Right renal cortex interstitium (tissue), 3 donors: ENCODE data around the gene NLGN4Y. TPM values are rescaled to one million over a fixed set of nuclear protein-coding genes. Genes with fewer than 3 reads are reported as not detected.

Source experiments
- DNase-seq, 3 donors: peaks; one replicate each; pipeline ENCODE4 v3.0.0-alpha.2; 2013; ENCODE audit warnings: low read depth in 3 of 3, low spot score in 2 of 3
- polyA plus RNA-seq, 3 donors: library from polyadenylated mRNA; unstranded; fragments of 120-200 nt; gene quantifications; one replicate each; pipeline ENCODE4 v1.2.1, GENCODE V29; 2013; ENCODE audit not compliant: insufficient read length in 3 of 3

Gene NLGN4Y
- polyA plus RNA-seq, 3 donors, result 13.8 to 22.7 (median 22.1) TPM

DNA sequence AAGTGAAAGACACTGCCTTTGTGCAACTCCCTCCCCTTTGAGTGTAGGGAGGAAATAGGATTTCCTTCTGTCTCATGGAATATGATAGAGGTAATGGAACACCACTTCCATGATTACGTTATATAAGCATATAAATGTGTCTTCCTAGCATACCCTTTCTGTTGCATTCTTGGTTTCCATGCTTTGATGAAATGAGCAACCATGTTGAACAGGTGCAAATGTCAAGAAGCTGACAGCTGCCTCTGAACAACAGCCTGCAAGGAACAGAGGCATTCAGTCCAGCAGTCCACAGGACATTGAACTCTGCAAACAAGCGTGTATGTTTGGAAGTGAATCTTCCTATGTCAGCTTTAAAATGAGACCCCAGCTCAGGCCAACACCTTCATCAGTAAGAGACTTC lies 117.5 kb downstream of the NLGN4Y start:
- DNase-seq, result no peak

DNA sequence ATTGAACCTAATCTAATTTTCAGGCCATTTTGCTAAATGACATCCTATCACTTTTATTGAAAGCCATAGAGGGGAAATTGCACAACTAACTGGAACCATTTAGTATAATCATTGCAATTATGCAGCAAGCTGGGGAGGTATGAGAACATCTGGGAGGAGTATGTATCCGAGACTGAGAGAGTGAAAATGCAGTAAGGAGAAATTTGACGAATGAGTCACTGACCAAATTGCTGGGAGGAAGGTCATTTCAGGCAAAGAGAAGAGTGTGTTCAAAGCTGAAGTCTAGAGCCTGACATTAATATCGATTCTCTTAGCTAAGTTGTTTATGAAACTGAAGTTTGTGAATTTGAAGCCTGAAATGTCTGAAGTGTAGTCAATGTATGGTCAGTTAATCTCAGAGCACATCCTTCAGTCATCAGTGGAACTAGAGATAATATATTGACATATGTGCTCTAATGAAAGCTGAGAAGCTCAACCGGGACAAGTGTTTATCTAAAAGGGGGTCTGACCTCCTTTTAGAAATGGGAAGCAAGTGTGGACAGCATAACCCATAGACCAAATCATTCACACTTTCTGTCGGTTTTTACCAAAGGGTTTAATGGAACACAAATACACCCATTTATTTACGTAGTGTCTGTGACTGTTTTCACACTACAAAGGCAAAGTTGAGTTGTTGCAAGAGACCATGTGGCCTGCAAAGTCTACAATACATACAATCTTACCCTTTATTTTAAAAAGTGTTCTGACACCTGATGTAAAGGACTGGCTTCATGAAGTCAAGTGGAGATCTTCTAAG lies 120.0 kb downstream of the NLGN4Y start:
- no peak for DNase-seq

DNA sequence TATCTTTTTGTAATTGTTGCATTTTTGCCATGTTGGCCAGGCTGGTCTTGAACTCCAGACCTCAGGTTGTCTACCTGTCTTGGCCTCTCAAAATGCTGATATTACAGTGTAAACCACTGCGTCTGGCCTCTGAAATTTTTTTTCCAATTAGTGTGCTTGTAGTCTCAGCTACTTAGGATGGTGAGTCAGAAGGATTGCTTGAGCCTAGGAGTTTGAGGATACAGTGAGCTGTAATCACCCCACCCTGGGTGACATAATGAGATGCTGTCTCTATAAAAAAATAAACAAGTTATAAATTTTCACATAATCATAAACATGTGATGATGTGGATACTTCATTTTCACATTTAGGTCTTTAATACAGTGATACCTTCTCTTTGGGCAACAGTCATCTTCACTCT lies 154.9 kb downstream of the NLGN4Y start:
- DNase-seq, result no peak

DNA sequence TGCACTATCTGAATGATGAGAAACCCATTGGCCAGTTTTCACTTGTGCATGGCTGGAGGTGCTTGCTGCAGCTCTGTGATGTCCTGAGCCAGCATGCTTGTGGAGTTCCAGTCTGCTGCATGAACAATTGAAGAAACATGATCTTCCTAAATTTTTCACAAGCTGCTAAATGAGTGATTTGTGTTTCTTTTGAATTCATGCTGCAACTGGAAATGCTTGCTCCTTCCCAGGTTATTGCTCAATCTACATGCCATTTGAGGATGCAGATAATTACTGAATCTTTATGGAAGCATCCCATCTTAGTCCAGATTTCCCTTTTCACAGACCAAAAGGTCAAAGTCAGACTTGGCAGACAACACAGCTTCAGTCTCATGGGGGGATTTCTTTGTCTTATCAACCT lies 170.2 kb downstream of the NLGN4Y start:
- no peak for DNase-seq

DNA sequence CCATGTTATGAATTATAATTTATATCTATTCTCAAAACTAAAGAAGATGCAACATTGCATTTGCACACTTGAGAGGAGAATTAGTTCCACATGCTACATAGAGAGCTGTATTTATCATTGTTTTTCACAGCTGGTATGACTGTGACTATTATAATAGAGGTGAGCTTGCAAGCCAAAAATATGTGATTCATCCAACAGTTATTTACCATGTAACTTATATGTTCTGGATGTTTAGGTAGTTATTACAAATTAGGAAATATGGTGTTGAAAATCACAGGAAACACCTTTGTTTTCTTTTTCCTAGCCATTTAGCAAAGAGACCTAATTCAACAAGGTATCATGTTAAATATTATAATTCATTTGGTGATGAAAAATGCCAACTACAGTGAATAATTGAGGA lies 183.8 kb downstream of the NLGN4Y start:
- no peak for DNase-seq

DNA sequence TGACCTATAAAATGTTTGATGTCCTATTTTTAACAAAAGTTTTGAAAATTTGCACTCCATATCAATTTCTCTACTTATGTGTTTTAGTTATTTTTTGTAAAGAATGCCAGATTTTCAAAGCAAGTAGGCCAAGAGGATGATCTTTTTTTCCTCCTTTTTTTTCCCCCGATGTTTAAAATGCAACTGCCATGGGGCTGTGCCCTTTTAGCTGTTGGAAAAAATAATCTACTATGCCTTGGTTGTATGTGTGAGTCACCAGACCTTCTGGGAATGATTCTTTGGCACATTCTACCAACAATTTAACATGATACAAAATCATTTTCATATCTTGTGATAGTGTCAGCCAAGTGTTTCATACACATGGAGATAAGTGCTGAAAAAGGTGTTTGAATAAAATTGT lies 217.3 kb downstream of the NLGN4Y start:
- no peak for DNase-seq

DNA sequence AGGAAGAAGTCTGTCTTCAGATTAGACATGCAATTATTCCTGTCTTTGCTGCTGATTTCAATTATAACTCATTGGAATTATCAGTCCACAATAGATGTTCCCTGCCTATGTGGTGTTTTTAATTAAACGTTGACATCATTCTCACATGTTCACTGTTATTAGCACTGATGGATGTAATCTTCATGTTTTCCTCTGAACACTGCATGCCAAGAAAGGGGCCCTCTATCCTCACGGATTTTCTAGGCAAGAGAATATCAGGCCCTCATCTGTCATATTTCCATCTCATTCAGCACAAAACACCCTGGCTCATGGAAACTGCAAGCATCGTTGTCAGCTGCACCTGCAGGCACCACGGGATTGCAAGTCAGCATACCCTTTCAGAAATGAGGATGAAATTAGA lies 224.0 kb downstream of the NLGN4Y start:
- no peak for DNase-seq

DNA sequence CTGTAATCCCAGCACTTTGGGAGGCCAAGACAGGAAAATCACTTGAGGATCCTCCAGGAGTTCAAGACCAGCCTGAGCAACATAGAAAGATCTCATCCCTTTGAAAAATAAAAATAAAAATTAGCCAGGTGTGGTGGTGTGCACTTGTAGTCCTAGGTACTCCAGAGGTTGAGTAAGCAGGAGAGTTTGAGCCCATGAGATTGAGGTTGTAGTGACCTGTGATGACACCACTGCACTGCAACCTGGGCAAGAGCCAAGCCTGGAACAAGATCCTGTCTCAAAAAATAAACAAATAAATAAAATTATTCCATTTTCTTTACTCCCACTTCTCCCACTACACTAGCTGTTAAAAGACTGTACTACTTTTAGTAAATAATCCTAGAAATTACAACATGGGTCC lies 231.2 kb downstream of the NLGN4Y start:
- DNase-seq, result no peak

DNA sequence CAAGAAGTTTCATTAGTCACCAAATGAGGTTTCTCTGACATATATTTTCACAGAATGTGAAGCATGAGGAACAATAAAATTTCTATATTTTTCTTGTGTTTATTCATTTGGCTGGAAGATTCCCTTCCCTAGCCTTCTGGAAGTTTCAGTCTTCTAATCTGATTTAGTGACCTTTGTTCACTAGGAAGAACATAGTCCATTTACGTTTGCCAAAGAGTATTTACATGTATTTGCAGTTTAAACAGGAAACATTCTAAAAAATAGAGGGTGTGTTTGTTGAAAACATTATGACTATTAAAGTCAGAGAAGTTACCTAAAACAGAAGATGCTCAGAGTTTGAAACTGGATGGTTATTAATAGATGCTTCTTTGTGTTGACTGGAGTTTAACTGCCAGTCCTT lies 238.6 kb downstream of the NLGN4Y start:
- no peak for DNase-seq

DNA sequence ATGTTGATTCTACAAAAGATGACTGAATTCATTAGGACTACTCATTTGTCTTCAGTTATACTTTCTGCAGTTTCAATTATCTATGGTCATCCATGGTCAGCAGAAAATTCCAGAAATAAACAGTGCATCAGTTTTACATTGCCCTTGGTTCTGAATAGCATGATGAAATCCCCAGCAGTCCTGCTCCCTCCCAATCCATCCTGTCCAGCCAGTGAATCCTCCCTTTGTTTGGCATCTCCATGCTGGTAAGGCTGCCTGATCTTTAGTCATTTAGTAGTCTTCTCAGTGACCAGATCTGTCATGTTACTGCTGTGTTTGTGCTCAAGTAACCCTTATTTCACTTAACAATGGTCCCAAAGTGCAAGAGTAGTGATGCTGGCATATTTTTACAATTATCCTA lies 239.3 kb downstream of the NLGN4Y start:
- no peak for DNase-seq

DNA sequence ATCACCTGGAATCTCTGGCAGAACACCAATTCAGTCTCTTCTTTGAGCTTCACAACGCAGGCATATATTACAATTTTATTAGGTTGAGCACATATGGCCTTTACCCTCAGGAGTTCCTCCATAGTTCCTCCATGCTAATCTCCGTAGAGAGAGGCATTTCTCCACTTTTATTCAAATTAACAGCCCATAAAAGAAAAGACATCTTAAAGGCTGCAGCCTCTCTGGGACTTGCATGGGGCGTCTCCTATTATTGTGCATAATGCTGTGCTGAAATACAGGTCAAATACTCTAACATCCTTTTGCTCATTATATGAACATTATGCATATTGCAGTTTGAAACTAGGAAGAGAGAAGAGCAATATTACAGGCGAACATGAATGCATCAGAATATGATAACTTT lies 253.9 kb downstream of the NLGN4Y start:
- DNase-seq, result no peak

DNA sequence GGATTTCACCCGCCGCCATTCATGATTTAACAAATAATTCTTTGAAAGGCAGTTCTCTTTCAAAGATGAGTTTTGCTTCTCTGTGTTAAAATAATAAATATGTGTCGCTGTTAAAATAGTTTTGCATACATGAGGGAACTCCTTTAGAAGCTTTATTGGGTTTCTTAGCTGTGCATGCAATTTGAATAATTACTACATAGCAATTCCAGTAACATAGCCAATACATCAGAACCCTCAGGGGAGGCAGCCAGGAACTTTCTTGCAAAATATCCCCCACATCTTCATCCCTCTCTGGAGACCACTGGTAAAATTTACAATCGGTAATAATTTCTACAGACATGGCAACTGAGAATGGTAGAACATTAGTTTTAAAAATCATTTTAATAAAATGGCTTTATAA lies 268.8 kb downstream of the NLGN4Y start:
- no peak for DNase-seq

DNA sequence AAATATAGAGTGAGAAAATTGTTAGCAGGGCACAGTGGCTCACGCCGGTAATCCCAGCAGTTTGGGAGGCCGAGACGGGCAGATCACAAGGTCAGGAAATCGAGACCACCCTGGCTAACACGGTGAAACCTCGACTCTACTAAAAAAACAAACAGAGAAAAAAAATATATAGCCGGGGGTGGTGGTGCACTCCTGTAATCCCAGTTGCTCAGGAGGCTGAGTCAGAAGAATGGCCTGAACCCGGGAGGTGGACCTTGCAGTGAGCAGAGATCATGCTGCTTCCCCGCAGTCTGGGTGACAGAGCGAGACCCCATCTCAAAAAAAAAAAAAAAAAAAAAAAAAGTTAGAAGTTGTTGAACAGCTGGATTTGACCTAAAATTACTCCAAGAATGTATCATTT lies 269.3 kb downstream of the NLGN4Y start:
- DNase-seq, result no peak

DNA sequence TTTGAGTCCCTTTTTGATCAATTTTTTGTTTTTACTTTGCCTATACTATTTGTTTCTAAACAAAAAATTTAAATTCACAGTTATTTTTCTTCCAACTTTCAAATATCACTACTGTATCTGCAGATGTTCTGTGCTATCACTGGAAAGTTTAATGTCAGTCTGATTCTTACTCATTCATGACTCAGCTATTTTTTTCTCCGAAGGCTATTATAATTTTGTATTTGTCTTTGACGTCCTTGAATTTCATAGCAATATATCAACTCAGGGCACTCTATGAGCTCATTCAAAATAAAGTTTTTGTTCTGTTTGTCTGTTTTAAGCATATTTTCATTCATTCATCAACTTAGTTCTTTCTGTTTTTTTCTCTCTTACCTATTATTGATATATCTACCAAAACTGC lies 273.7 kb downstream of the NLGN4Y start:
- DNase-seq, result no peak

DNA sequence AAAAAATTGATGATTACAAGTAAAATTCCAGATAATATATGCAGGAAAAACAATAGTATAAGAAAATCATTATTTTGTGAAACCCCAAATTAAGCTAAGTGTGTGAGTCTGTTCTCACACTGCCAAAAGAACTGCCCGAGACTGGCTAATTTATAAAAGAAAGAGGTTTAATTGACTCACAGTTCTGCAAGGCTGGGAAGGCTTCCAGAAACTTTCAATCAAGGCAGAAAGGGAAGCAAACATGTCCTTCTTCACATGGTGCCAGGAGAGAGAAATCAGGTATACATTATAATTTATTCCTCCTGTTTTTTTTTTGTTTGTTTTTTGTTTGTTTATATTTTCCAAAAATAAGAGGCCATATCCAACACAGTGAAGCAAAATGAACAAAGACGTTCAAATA lies 276.8 kb downstream of the NLGN4Y start:
- DNase-seq, result no peak

DNA sequence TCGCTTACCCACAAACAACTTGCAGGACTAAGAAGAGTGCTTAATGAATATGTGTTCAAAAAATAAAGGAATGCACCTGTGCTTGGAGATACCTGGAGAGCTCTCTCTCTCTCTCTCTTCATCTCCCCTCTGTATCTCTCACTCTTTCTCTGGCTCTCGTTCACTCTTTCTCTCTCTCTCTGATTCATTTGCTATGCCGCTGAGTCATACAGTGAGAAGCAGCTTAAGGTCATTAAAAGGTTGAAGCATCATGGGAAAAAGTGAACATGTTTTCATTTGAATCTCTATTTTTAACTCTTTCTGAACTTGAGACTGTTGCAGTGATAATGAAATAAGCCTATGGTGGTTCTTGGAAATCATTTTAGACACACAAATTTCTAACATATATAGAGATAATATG lies 277.8 kb downstream of the NLGN4Y start:
- no peak for DNase-seq

DNA sequence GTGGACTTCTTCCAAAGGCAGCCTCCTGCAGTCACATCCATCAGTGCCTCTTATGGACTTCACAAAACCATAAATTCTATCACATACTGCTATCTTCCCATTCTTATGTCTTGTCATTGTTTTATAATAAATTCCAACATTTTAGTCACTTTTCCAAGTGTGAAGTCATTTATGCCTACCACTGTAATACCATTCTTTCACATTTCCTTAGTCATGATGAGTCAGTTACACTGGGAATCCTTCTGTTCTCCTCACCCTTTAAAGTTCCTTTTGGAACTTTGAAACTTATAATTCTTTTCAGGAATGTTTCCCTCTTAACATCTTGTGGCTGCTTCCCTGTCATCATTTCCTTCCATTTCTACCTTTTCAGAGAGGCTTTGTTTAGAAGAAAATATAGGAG lies 279.7 kb downstream of the NLGN4Y start:
- DNase-seq, result no peak

DNA sequence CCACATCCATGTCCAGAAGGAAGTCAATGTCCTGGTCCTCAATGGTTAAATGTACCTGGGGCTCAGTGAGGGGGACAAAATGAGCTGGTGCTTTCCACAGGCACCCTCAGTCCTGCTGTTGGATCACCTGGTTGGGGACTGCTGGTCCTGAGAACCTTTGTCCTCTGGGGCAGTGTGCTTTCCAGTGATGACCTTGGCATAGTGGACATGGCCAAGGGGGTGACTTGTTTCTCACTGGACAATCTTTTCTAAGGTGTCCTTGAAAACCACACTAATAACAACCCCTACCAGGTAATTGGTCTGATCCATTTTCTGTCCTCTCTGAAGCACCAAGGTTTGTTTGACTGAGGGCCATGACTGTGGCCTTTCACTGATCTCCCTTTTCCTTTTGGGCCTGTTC lies 294.1 kb downstream of the NLGN4Y start:
- no peak for DNase-seq

DNA sequence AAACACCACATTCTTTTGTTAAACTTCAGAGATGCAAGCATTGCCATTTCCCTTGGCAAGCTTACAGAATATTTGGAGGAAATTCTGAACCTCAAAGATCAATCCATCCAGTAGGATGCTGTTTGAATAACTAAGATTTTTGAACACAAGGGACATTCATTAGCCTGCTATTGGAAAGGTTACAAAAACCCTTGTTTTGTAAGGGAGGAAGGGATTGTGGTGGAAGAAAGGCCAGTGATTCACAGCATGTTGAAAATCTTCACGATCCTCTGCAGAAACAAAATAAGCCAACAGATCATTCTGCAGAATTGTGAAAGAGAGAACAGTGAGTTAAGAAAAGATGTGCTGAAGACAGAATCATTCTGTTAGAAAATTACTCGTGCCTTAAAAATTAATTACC lies 297.9 kb downstream of the NLGN4Y start:
- DNase-seq, result no peak

DNA sequence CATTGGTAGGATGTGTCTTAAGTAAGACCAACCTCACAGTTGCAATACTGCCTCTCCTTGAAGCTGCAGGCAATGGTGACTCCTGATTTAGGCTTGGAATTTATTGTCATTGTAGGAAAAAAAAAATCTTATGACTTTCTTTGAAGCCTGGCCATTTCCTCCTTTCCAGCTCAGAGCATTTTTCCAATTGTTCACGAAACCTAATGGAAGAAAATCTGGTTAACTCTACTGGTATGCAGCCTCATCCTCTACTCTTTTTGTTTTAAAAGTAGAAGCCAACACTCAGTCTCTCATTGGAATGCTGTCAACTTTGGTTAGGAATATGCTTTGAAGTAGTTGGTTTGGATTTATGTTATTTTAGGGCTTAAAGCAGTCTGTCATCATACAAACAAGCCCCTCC lies 298.6 kb downstream of the NLGN4Y start:
- no peak for DNase-seq

DNA sequence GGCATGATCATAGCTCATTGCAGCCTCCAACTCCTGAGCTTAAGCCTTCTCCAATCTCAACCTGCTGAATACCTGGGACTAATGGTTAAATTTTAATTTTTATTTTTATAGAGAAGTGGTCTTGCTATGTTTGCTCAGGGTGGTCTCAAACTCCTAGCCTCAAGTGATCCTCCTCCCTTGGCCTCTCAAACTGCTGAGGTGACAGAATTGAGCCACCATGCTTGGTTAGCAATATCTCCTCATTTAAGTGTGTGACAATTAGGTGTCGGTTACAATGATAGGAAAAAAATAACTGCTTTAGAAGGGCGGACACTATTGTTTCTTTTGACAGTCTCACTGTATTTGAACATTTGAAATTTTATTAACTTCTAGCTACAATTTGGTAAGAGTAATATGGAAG lies 300.3 kb downstream of the NLGN4Y start:
- no peak for DNase-seq

DNA sequence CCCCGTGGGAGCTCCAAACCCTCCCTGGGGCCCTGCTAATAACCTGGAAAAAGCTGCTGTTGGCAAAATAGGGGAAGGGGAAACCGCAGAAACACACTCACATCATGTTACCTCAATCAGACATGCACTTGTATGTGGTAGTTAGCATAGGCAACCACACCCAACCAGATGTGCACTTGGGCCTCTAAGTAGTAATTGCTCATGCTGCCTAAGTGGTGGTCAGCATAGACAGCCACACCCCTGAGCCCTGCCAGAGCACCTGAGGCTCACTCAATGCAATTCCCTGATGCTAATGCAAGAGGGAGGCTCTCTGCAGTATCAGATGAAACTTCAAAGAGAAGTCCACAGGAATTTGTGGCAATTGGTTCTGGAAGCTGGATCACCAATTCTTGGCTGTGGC lies 301.4 kb downstream of the NLGN4Y start:
- DNase-seq, result no peak

DNA sequence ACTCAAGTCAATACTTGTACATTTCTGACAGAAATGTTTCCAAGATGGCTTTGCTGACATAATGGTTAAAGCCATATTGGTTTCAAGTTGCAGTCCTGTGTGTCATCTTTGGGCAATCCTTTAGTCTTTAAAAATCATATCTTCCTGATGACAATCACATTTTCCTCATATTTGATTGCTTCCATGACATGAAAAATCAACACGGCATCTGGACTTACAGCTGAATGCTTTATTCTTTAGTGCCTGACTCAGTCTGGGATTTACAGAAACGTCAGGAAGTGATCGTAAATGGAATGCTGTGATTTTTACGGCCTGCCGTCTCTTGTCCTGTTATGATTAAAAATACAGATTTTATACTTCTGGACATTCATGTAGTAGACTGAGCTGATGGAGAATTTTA lies 304.2 kb downstream of the NLGN4Y start:
- no peak for DNase-seq
